ENCODE measurements around the gene PPIH.
"Not testable (repeated sequence)": the region's sequence is repeated elsewhere in the genome, so short reads cannot be mapped to it uniquely, and the experiment has no call there.

Gene PPIH

GRCh38 chr1:42682739-42683531 is 24.7 kb downstream of the PPIH start:
- DNase-seq, result peak; percentile 81

DNA sequence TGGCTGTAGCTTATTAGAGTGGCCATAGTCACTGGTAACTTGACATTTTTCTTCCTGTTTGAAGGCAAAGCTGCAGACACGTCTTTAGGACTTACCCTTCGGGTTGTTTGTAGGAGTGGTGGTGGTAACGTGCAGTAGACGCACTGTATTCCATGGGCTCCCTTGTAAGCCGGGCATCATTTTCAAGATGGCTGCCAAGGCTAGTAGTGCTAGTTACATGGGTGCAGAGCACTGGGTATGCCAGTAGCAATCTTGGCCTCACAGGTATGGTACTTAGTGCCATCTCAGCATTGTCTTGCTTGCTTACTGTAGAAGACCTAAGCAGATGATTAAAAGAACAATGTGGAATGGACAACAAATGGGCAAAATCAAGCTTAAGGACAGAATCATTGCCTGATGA is 25.9 kb downstream of the PPIH start:
- DNase-seq, result no peak

- no peak for DNase-seq
These were observed 28.2 kb downstream of the PPIH start for GRCh38 chr1:42686418-42686817.

GRCh38 chr1:42689912-42690311 is 31.7 kb downstream of the PPIH start:
- DNase-seq, result no peak

GRCh38 chr1:42690477-42691156 is 32.4 kb downstream of the PPIH start:
- no peak for DNase-seq

- no peak for DNase-seq
These were observed 32.9 kb downstream of the PPIH start for GRCh38 chr1:42691157-42691498.

DNA sequence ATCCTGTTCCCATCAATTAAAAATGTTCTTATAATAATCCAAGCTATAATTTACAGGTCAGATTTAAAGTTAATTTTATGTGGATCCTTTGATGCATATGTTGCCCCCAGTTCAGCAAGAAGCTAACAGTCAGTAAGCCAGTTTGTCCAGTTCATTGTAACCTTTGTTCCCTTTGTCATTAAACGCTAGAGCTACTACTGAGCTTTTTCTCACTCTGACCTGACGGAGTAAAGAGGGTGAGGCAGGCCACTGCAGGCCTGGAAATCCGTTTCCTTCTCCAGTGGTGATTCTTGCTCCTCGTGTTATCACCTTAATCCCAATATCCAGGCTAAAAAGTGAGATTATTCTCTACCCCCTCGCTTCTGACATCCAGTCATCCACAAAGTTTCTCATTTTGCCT is 34.2 kb downstream of the PPIH start:
- no peak for DNase-seq

- no peak for DNase-seq
These were observed 34.7 kb downstream of the PPIH start for GRCh38 chr1:42692911-42693310.

GRCh38 chr1:42698081-42698813 is 40.0 kb downstream of the PPIH start:
- DNase-seq, result no peak

GRCh38 chr1:42700006-42700405 is 41.8 kb downstream of the PPIH start:
- DNase-seq, result no peak

GRCh38 chr1:42703888-42704464 is 45.8 kb downstream of the PPIH start:
- no peak for DNase-seq

DNA sequence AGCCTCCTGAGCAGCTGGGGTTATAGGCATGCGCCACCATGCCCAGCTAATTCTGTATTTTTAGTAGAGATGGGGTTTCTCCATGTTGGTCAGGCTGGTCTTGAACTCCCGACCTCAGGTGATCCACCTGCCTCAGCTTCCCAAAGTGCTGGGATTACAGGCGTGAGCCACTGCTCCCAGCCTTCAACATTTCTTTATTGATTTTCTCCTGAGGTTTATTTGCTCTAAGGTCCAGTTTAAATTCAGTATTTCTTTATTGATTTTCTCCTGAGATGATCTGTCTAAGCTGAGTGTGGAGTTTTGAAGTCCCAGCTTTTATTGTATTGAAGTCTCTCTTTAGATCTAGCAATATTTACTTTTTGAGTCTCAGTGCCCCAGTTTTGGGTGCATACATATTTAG is 54.6 kb downstream of the PPIH start:
- DNase-seq, result not testable (repeated sequence)

GRCh38 chr1:42713293-42713692 is 55.1 kb downstream of the PPIH start:
- DNase-seq, result no peak

DNA sequence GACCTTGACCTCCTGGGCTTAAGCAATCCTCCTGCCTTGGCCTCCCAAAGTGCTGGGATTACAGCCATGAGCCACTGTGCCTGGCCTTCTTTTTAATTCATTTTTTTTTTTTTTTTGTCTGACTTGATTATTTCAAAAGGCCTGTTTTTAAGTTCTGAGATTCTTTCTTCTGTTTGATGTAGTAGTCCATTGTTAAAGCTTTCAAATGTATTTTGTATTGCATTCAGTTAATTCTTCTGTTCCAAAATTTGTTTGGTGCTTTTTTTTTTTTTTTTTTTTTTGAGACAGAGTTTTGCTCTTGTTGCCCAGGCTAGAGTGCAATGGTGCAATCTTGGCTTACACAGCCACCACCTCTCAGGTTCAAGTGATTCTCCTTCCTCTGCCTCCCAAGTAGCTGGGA is 56.2 kb downstream of the PPIH start:
- not testable (repeated sequence) for DNase-seq

DNA sequence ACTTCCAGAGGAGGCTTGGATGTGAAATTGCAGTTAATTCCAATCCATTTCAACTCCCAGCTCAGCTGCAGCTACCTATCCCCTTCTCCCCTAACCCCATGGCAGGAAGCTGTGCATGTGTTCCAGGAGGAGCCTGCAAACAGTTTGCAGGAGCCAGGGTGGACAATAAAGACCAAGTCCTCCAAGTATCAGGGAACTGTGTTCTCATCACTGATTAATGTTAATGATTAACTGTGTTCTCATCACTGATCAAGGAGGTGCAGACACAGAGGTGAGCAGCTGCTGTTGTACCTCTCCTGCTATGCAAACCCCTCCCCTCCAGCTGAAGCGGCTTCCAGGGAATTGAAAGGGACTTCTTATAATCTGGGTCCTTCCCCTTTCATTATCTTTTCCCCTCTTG is 62.6 kb downstream of the PPIH start:
- no peak for DNase-seq

GRCh38 chr1:42721926-42722325 is 63.7 kb downstream of the PPIH start:
- DNase-seq, result no peak

- not testable (repeated sequence) for DNase-seq
These were observed 64.2 kb downstream of the PPIH start for GRCh38 chr1:42722403-42722802.

DNA sequence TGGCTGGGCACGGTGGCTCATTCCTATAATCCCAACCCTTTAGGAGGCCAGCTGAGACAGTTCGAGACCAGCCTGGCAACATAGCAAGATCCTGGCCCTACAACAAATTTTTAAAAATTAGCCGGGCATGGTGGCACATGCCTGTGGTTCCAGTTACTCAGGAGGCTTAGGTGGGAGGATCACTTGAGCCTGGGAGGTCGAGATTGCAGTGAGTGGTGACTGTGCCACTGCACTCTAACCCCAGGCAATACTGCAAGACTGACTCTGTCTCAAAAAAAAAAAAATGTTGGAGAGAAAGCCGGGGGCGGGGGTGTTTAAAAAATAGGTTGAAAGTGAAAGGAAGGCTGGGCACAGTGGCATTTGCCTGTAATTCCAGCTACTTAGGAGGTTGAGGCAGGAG is 65.3 kb downstream of the PPIH start:
- DNase-seq, result no peak

- not testable (repeated sequence) for DNase-seq
These were observed 67.6 kb downstream of the PPIH start for GRCh38 chr1:42725820-42726219.

All from CD4-positive, alpha-beta T cell treated with Interleukin-15 for 1 hour (primary cell).